ENCODE measurements around the gene TLX3. TPM values are rescaled to one million over a fixed set of nuclear protein-coding genes. Genes with fewer than 3 reads are reported as not detected.

TLX3 gene
- total and polyA plus RNA-seq, 3 donors from 2014 or later, result 0.21 TPM; not detected in 2

DNA sequence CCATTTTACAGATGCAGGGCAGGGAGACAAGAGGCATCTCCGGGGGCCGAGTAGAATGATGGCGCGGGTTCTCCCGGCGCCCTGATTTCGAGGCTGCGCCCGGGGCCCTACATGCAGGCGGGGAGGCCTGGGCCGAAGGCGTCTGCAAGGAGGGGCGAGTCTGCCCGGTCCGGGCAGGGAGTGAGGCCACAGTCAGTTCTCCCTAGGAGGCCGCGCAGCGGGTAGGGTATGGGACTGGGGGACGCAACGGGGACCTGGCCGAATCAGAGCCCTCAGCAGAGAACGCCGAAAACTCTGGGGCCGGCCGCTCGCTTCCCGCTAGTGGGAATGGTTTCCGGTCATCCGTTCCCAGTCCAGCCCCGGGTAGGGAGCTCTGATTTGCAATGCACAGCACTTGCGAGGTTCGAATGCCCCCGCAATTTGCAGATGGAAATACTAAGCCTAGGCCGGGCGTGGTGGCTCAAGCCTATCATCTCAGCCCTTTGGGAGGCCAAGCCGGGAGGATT, 6.4 kb downstream of the TLX3 start:
- H3K4me1 ChIP-seq, result peaks cover 30% of the 10 kb centered on the region
- no peak overlapping the region for H3K27ac ChIP-seq
- no peaks in the 10 kb centered on the region for H3K36me3 ChIP-seq (ENCODE audit: low read depth, missing control alignments)
- TF ChIP-seq POLR2A (IDR thresholded peaks at IDR 0.05), result no peak
- TF ChIP-seq, protein P1, sequence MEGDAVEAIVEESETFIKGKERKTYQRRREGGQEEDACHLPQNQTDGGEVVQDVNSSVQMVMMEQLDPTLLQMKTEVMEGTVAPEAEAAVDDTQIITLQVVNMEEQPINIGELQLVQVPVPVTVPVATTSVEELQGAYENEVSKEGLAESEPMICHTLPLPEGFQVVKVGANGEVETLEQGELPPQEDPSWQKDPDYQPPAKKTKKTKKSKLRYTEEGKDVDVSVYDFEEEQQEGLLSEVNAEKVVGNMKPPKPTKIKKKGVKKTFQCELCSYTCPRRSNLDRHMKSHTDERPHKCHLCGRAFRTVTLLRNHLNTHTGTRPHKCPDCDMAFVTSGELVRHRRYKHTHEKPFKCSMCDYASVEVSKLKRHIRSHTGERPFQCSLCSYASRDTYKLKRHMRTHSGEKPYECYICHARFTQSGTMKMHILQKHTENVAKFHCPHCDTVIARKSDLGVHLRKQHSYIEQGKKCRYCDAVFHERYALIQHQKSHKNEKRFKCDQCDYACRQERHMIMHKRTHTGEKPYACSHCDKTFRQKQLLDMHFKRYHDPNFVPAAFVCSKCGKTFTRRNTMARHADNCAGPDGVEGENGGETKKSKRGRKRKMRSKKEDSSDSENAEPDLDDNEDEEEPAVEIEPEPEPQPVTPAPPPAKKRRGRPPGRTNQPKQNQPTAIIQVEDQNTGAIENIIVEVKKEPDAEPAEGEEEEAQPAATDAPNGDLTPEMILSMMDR (IDR thresholded peaks at IDR 0.05), result no peak
- WGBS, 2 donors, result 4% methylated on average over 17 to 36 of the region's 36 CpGs
- H3K9me3 ChIP-seq, result no peaks in the 10 kb centered on the region
- peaks cover 6% of the 10 kb centered on the region for H3K27me3 ChIP-seq
- H3K4me3 ChIP-seq, result no peak overlapping the region
- intact Hi-C loops (cut with DNase I; ENCODE audit: low total_unique reads), result no loop called here
- no peak for DNase-seq

DNA sequence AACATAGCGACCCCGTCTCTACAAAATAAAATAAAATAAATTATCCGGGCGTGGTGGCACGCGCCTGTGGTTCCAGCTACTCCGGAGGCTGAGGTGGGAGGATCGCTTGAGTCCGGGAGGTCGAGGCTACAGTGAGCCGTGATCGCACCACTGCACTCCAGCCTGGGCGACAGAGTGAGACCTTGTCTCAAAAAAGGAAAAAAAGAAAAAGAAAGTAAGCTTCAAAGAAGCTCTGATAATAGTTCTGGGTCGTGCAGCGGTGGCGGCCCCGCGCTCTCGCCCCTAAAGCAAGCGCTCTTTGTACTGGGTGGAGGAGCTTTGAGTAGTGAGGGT, 6.8 kb downstream of the TLX3 start:
- peaks cover 6% of the 10 kb centered on the region for H3K27me3 ChIP-seq
- no peak overlapping the region for H3K4me3 ChIP-seq
- H3K27ac ChIP-seq, result no peak overlapping the region
- H3K9me3 ChIP-seq, result no peaks in the 10 kb centered on the region
- H3K4me1 ChIP-seq, result peaks cover 28% of the 10 kb centered on the region
- intact Hi-C loops (cut with DNase I; ENCODE audit: low total_unique reads), result no loop called here
- 8 to 11% methylated on average over 20 of the region's 20 CpGs for WGBS, 2 donors
- DNase-seq, result no peak
- no peak for TF ChIP-seq POLR2A (IDR thresholded peaks at IDR 0.05)
- TF ChIP-seq, protein P1 (IDR thresholded peaks at IDR 0.05), result no peak
- H3K36me3 ChIP-seq (ENCODE audit: low read depth, missing control alignments), result no peaks in the 10 kb centered on the region

DNA sequence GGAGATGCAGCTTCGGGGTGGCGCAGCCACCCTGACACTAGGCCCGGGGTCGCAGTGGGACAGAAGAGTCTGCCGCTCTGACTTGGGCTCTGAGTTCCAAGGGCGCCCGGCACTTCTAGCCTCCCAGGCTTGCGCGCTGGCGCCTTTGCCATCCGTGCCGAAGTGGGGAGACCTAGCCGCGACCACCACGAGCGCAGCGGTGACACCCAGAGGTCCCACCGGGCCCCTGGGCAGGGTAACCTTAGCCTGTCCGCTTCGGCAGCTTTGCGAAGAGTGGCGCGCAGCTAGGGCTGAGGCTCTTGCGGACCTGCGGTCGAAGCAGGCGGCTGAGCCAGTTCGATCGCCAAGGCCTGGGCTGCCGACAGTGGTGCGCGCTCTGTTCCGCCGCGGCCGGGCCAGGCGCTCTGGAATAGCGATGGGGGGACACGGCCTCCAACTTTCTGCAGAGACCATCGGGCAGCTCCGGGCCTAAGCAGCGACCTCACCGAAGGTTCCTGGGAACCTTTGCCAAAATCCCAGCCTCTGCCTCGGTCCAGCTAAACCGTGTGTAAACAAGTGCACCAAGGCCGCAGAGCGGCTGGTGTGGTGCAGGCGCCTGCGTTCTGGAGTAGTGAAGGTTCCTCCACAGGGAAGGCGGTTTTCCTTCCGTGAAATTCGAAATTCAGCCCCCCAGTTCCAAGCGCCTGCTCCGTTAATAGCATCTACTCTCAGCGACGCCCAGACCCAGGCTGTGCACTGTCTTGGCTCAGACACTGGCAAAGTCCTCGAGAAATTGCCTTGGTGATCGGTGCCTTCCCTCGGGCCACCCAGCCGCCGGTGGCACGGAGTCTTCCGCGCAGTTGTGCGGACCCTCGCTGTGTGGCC, 7.4 kb downstream of the TLX3 start:
- H3K4me1 ChIP-seq, result peaks cover 23% of the 10 kb centered on the region
- no peaks in the 10 kb centered on the region for H3K9me3 ChIP-seq
- 2 to 5% methylated on average over 22 to 55 of the region's 66 CpGs for WGBS, 2 donors
- H3K4me3 ChIP-seq, result no peak overlapping the region
- intact Hi-C loops (cut with DNase I; ENCODE audit: low total_unique reads), result no loop called here
- no peak for DNase-seq
- H3K27ac ChIP-seq, result no peak overlapping the region
- no peaks in the 10 kb centered on the region for H3K36me3 ChIP-seq (ENCODE audit: low read depth, missing control alignments)
- peaks cover 6% of the 10 kb centered on the region for H3K27me3 ChIP-seq
- TF ChIP-seq, protein P1 (IDR thresholded peaks at IDR 0.05), result no peak
- no peak for TF ChIP-seq POLR2A (IDR thresholded peaks at IDR 0.05)

DNA sequence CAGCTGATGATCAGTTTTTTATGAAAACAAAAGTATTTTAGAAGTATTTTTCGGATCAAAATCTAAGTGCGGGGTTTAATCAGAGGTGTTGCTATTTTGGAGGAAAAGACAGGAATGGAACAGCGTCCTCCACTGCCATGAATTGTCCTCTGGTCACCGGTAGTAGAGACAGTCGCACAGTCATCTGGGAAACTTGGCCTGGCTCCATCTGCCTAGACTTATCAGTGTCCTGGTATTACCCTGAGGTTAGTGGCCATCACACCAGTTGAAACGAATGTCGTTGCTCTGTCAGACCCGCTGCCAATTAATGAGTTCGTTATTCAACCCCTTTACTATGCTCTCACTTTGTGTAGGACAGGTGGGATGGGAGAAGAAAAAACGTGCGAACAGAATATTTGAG, 8.2 kb downstream of the TLX3 start:
- H3K4me3 ChIP-seq, result no peak overlapping the region
- no peak for DNase-seq
- 12 to 14% methylated on average over 11 of the region's 11 CpGs for WGBS, 2 donors

More for the DNA sequence above, 8.2 kb downstream of the TLX3 start:
- no peaks in the 10 kb centered on the region for H3K9me3 ChIP-seq
- intact Hi-C loops (cut with DNase I; ENCODE audit: low total_unique reads), result no loop called here
- H3K27me3 ChIP-seq, result peaks cover 6% of the 10 kb centered on the region
- H3K4me1 ChIP-seq, result peaks cover 20% of the 10 kb centered on the region
- no peak for TF ChIP-seq POLR2A (IDR thresholded peaks at IDR 0.05)
- TF ChIP-seq, protein P1 (IDR thresholded peaks at IDR 0.05), result no peak
- H3K36me3 ChIP-seq (ENCODE audit: low read depth, missing control alignments), result no peaks in the 10 kb centered on the region
- no peak overlapping the region for H3K27ac ChIP-seq
